ENCODE data around the gene SLC29A4.

- TF ChIP-seq CTCF (IDR thresholded peaks at IDR 0.05) (no peak), EP300 (IDR thresholded peaks at IDR 0.05) (no peak), POLR2AphosphoS5 (IDR thresholded peaks at IDR 0.05) (no peak)
Observed at GRCh38 chr7:5279734-5280133, 3.0 kb upstream of the SLC29A4 start.

Data from stomach (tissue), 4 donors.